Esophagus (tissue), 2 donors: ENCODE results near the gene PCDHGA10. TPM values are rescaled to one million over a fixed set of nuclear protein-coding genes. Genes with fewer than 3 reads are reported as not detected.
"Not testable (repeated sequence)": the region's sequence is repeated elsewhere in the genome, so short reads cannot be mapped to it uniquely, and the experiment has no call there.

ENCODE experiments used
- H3K27ac ChIP-seq, 2 donors: one replicate each; pipeline ENCODE4 v1.5.1; 2013; ENCODE audit warnings: low read depth in 2 of 2, mild to moderate bottlenecking in 2 of 2, inconsistent platforms in 1 of 2, low read length in 1 of 2, moderate library complexity in 1 of 2
- H3K27me3 ChIP-seq, 2 donors: one replicate each; pipeline ENCODE4 v1.6.1; 2013; ENCODE audit warnings: low read length in 2 of 2, control low read depth in 1 of 2, mild to moderate bottlenecking in 1 of 2; ENCODE audit not compliant: insufficient read depth in 2 of 2, control insufficient read depth in 1 of 2
- H3K36me3 ChIP-seq, 2 donors: one replicate each; pipeline ENCODE4 v1.6.1; 2013; ENCODE audit warnings: low read length in 1 of 2; ENCODE audit not compliant: control insufficient read depth in 2 of 2, insufficient read depth in 2 of 2
- H3K4me1 ChIP-seq, 2 donors: one replicate each; pipeline ENCODE4 v1.6.1; 2013; ENCODE audit warnings: low read length in 1 of 2; ENCODE audit not compliant: control insufficient read depth in 2 of 2, insufficient read depth in 2 of 2
- H3K4me3 ChIP-seq, 2 donors: one replicate each; pipeline ENCODE4 v1.5.1; 2013; ENCODE audit warnings: low read length in 2 of 2, mild to moderate bottlenecking in 2 of 2, low read depth in 1 of 2, moderate library complexity in 1 of 2
- H3K9me3 ChIP-seq, 2 donors: one replicate each; pipeline ENCODE4 v1.6.1; 2013; ENCODE audit warnings: mild to moderate bottlenecking in 2 of 2, low read depth in 1 of 2, low read length in 1 of 2, moderate library complexity in 1 of 2; ENCODE audit not compliant: control insufficient read depth in 2 of 2, insufficient read depth in 1 of 2
- WGBS, 2 donors: extraction: QIAGEN DNeasy Blood & Tissue Kit; methylation state at CpG; one replicate each; pipeline ENCODE4 v1.1.7; 2013; 5-methylcytosine and 5-hydroxymethylcytosine counted together
- polyA plus RNA-seq, 2 donors: library from polyadenylated mRNA; stranded (reverse); fragments of 200-250 nt; gene quantifications; one replicate each; pipeline ENCODE4 v1.2.3, GENCODE V29; 2013
- donor health status: healthy with polysubstance abuse.
- donor health status: Bipolar disorder and iron deficiency.

Gene PCDHGA10
- polyA plus RNA-seq, 2 donors = 1.1 to 1.2 TPM

DNA sequence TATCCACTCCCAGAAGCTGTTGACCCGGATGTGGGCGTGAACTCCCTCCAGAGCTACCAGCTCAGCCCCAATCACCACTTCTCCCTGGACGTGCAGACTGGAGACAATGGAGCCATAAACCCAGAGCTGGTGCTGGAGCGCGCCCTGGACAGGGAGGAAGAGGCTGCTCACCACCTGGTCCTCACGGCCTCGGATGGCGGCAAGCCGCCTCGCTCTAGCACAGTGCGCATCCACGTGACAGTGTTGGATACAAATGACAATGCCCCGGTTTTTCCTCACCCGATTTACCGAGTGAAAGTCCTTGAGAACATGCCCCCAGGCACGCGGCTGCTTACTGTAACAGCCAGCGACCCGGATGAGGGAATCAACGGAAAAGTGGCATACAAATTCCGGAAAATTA, 19.5 kb upstream of the PCDHGA10 start:
- Histone ChIP-seq H3K4me3 (no peak overlapping the region), H3K27me3 (peaks cover 0 to 5% of the 10 kb centered on the region in 2 donors), H3K27ac (no peak overlapping the region), H3K9me3 (peaks cover 36 to 44% of the 10 kb centered on the region in 2 donors), H3K4me1 (no peaks in the 10 kb centered on the region), H3K36me3 (no peaks in the 10 kb centered on the region)
- 36% methylated on average over 21 of the region's 21 CpGs for WGBS, 2 donors

DNA sequence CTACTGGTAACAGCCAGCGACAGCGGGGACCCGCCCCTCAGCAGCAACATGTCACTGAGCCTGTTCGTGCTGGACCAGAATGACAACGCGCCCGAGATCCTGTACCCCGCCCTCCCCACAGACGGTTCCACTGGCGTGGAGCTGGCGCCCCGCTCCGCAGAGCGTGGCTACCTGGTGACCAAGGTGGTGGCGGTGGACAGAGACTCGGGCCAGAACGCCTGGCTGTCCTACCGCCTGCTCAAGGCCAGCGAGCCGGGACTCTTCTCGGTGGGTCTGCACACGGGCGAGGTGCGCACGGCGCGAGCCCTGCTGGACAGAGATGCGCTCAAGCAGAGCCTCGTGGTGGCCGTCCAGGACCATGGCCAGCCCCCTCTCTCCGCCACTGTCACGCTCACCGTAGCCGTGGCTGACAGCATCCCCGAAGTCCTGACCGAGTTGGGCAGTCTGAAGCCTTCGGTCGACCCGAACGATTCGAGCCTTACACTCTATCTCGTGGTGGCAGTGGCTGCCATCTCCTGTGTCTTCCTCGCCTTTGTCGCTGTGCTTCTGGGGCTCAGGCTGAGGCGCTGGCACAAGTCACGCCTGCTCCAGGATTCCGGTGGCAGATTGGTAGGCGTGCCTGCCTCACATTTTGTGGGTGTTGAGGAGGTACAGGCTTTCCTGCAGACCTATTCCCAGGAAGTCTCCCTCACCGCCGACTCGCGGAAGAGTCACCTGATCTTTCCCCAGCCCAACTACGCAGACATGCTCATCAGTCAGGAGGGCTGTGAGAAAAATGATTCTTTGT, 18.2 kb upstream of the PCDHGA10 start:
- not testable (repeated sequence) for H3K27me3 ChIP-seq, H3K27ac ChIP-seq, H3K4me3 ChIP-seq, H3K4me1 ChIP-seq, H3K36me3 ChIP-seq
- 42% methylated on average over 41 to 46 of the region's 53 CpGs for WGBS, 2 donors
- peaks cover 30 to 39% of the 10 kb centered on the region in 2 donors for H3K9me3 ChIP-seq

DNA sequence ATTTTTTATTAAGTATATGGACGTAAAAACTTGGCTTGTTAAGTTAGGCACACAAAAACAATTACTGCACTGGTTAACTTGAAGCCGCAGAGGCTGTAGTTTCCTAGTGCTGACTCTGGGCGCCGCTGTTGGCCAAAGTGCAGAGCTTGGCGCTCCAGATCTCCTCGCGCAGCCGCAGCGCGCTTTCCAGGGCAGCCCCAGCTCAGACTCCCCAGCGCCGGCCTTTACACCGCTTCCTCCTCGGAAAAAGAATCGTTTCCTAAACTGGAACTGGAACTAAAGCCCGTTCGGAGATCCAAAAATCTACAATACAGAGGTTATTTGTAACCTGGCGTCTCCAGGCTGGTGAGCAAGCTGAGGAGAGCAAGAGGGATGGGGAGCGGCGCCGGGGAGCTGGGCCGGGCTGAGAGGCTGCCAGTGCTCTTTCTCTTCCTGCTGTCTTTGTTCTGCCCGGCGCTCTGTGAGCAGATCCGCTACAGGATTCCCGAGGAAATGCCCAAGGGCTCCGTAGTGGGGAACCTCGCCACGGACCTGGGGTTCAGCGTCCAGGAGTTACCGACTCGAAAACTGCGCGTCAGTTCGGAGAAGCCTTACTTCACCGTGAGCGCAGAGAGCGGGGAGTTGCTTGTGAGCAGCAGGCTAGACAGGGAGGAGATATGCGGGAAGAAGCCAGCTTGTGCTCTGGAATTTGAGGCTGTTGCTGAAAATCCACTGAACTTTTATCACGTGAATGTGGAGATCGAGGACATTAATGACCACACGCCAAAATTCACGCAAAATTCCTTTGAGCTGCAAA, 14.8 kb upstream of the PCDHGA10 start, which contains the start of gene PCDHGB5:
Gene PCDHGB5 (plus strand): TSS at position 192 of the 796 bp plus-strand sequence. CDS start 181 bp downstream, at position 373.
- not testable (repeated sequence) for H3K27me3 ChIP-seq, H3K36me3 ChIP-seq, H3K4me1 ChIP-seq, H3K27ac ChIP-seq
- H3K4me3 ChIP-seq = peak within 1 kb of the TSS in 1 of 2 donors; percentile 30
- WGBS, 2 donors = 9 to 12% methylated on average over 21 to 25 of the region's 43 CpGs
- H3K9me3 ChIP-seq = peaks cover 32 to 38% of the 10 kb centered on the region in 2 donors

DNA sequence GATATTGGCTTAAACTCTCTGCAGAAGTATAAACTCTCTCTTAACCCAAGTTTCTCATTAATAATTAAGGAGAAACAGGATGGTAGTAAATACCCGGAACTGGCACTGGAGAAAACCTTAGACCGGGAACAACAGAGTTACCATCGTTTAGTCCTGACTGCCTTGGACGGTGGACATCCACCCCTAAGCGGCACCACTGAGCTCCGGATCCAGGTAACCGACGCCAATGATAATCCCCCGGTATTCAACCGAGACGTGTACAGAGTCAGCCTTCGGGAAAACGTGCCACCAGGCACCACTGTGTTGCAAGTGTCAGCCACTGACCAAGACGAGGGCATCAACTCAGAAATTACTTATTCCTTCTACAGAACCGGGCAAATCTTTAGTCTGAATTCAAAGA, 14.2 kb upstream of the PCDHGA10 start:
- no peak overlapping the region for H3K4me3 ChIP-seq
- WGBS, 2 donors = 28% methylated on average over 15 of the region's 15 CpGs
- H3K27me3 ChIP-seq = peaks cover 0 to 3% of the 10 kb centered on the region in 2 donors
- H3K9me3 ChIP-seq = peaks cover 32 to 40% of the 10 kb centered on the region in 2 donors
- no peak overlapping the region for H3K27ac ChIP-seq
- H3K36me3 ChIP-seq = no peaks in the 10 kb centered on the region
- H3K4me1 ChIP-seq = no peaks in the 10 kb centered on the region

DNA sequence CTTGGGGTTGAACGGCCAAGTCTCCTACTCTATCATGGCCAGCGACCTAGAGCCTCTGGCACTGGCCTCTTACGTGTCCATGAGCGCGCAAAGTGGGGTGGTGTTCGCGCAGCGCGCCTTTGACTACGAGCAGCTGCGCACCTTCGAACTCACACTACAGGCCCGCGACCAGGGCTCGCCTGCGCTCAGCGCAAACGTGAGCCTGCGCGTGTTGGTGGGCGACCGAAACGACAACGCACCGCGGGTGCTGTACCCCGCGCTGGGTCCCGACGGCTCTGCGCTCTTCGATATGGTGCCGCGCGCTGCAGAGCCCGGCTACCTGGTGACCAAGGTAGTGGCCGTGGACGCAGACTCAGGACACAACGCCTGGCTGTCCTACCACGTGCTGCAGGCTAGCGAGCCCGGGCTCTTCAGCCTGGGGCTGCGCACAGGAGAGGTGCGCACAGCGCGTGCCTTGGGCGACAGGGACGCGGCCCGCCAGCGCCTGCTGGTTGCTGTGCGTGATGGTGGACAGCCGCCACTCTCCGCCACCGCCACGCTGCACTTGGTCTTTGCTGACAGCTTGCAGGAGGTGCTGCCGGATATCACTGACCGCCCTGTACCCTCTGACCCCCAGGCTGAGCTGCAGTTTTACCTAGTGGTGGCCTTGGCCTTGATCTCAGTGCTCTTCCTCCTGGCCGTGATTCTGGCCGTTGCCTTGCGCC, 13.1 kb upstream of the PCDHGA10 start:
- Histone ChIP-seq H3K9me3 (peaks cover 31 to 39% of the 10 kb centered on the region in 2 donors), H3K36me3 (no peaks in the 10 kb centered on the region), H3K4me3 (no peak overlapping the region), H3K27ac (no peak overlapping the region), H3K27me3 (peaks cover 0 to 3% of the 10 kb centered on the region in 2 donors), H3K4me1 (no peaks in the 10 kb centered on the region)
- WGBS, 2 donors = 31 to 32% methylated on average over 61 of the region's 61 CpGs

DNA sequence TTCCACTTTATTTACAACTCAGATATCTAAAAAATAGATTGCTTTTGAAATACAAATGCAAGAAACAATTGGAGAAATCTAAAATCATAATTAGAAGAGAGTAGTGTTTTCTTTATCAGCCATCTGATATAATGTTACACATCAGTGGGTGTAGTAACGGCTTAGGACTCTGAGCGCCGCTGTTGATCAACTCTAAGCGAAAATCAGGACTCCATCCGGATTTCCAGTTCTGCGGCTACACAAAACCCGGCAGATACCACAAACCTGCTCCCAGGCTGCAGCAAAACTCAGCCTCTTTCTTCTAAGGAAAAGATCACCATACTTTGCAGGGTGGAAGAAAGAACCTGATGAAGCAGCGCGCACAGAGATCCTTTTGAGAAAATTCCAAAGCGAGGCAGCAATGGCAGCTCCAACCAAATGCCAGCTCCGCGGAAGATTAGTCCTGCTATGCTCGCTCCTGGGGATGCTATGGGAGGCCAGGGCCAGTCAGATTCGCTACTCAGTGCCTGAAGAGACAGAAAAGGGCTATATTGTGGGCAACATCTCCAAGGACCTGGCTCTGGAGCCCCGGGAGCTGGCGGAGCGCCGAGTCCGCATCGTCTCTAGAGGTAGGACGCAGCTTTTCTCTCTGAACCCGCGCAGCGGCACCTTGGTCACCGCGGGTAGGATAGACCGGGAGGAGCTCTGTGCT, 10.1 kb upstream of the PCDHGA10 start, which contains the start of gene PCDHGA9:
Gene PCDHGA9 (plus strand): TSS at position 226 of the 691 bp plus-strand sequence. CDS start 175 bp downstream, at position 401.
- H3K4me1 ChIP-seq = peaks cover 0 to 3% of the 10 kb centered on the region in 2 donors
- no peak within 1 kb of the TSS for H3K27ac ChIP-seq
- WGBS, 2 donors = 16 to 18% methylated on average over 27 of the region's 27 CpGs
- peaks cover 34 to 45% of the 10 kb centered on the region in 2 donors for H3K9me3 ChIP-seq
- peak within 1 kb of the TSS; percentile 5 to 9 for H3K4me3 ChIP-seq
- H3K27me3 ChIP-seq = peaks cover 0 to 3% of the 10 kb centered on the region in 2 donors
- no peaks in the 10 kb centered on the region for H3K36me3 ChIP-seq

- H3K27me3 ChIP-seq = peaks cover 0 to 5% of the 10 kb centered on the region in 2 donors
- WGBS, 2 donors = 33% methylated on average over 22 of the region's 22 CpGs
Observed at GRCh38 chr5:141403387-141403786, 9.4 kb upstream of the PCDHGA10 start.

GRCh38 chr5:141407790-141408505, 4.8 kb upstream of the PCDHGA10 start, which contains the start of gene PCDHGB6:
TSS of gene PCDHGB6 (plus strand) at chr5:141408021. CDS start at chr5:141408203, 182 bp downstream.
- H3K36me3 ChIP-seq, H3K27me3 ChIP-seq, H3K4me1 ChIP-seq, H3K27ac ChIP-seq: not testable (repeated sequence)
- Histone ChIP-seq H3K9me3 (peaks cover 42 to 52% of the 10 kb centered on the region in 2 donors), H3K4me3 (peak within 1 kb of the TSS in 1 of 2 donors; percentile 22)
- 15 to 18% methylated on average over 48 to 51 of the region's 51 CpGs for WGBS, 2 donors

More at GRCh38 chr5:141403387-141403786, 9.4 kb upstream of the PCDHGA10 start:
- Histone ChIP-seq H3K4me1 (peaks cover 0 to 3% of the 10 kb centered on the region in 2 donors), H3K36me3 (no peaks in the 10 kb centered on the region), H3K27ac (no peak overlapping the region), H3K4me3 (no peak overlapping the region), H3K9me3 (peaks cover 39 to 49% of the 10 kb centered on the region in 2 donors)
